ENCODE measurements around the gene PGLYRP3. TPM values are rescaled to one million over a fixed set of nuclear protein-coding genes. Genes with fewer than 3 reads are reported as not detected.

Gene PGLYRP3
- total RNA-seq, 2 experiments from 2014 or later, result not detected

GRCh38 chr1:153356392-153357075 is 43.8 kb upstream of the PGLYRP3 start:
- H3K27ac Mint-ChIP-seq, result no peak overlapping the region
- POLR2A ChIA-PET, result no interaction called here

GRCh38 chr1:153355445-153356071 is 42.8 kb upstream of the PGLYRP3 start:
- peaks cover 9% of the 10 kb centered on the region for H3K27me3 Mint-ChIP-seq
- H3K4me3 Mint-ChIP-seq, result no peak overlapping the region
- peaks cover 22% of the 10 kb centered on the region for H3K4me1 ChIP-seq (ENCODE audit: insufficient read depth, low read length)
- H3K36me3 Mint-ChIP-seq (ENCODE audit: low read depth), result no peaks in the 10 kb centered on the region
- H3K4me1 Mint-ChIP-seq (ENCODE audit: low read depth), result peaks cover 24% of the 10 kb centered on the region
- ChIA-PET CTCF (no interaction called here), POLR2A (no interaction called here)
- ATAC-seq (ENCODE audit: poor library complexity) (peak; percentile 34), DNase-seq (peak in 9 of 14 experiments; percentile 12 to 69 (median 31))
- peaks cover 0 to 3% of the 10 kb centered on the region in 2 experiments for H3K27me3 ChIP-seq (ENCODE audit: control insufficient read depth in 1 of 2, insufficient read depth in 2 of 2, low read length in 2 of 2)
- TF ChIP-seq CTCF (IDR thresholded peaks at IDR 0.05), result no peak
- no peaks in the 10 kb centered on the region for H3K36me3 ChIP-seq (ENCODE audit: insufficient read depth, low read length)
- no peaks in the 10 kb centered on the region for H3K9me3 Mint-ChIP-seq
- H3K27ac ChIP-seq (ENCODE audit: low read depth in 1 of 2, low read length in 2 of 2), result no peak overlapping the region
- H3K4me3 ChIP-seq (ENCODE audit: low read length), result no peak overlapping the region
- H3K9me3 ChIP-seq (ENCODE audit: control insufficient read depth in 1 of 2, insufficient read depth in 1 of 2, low read length in 2 of 2), result no peaks in the 10 kb centered on the region
- intact Hi-C loops (cut with DNase I, micrococcal nuclease), result loop anchor here in 1 of 2 experiments (1.0 to 10.0 kb wide), 2 partner anchors 137 to 389 kb away; no protein-coding TSS in a partner anchor
- H3K27ac Mint-ChIP-seq, result no peak overlapping the region

More at GRCh38 chr1:153356392-153357075, 43.8 kb upstream of the PGLYRP3 start:
- CTCF ChIA-PET, result no interaction called here
- H3K4me1 ChIP-seq (ENCODE audit: insufficient read depth, low read length), result peaks cover 22% of the 10 kb centered on the region
- no peak for TF ChIP-seq CTCF (IDR thresholded peaks at IDR 0.05)
- no peak overlapping the region for H3K27ac ChIP-seq (ENCODE audit: low read depth in 1 of 2, low read length in 2 of 2)
- Mint-ChIP-seq H3K27me3 (no peaks in the 10 kb centered on the region), H3K36me3 (ENCODE audit: low read depth) (no peaks in the 10 kb centered on the region), H3K4me3 (no peak overlapping the region), H3K9me3 (no peaks in the 10 kb centered on the region), H3K4me1 (ENCODE audit: low read depth) (peaks cover 24% of the 10 kb centered on the region)
- H3K4me3 ChIP-seq (ENCODE audit: low read length), result no peak overlapping the region
- H3K9me3 ChIP-seq (ENCODE audit: control insufficient read depth in 1 of 2, insufficient read depth in 1 of 2, low read length in 2 of 2), result no peaks in the 10 kb centered on the region
- no peaks in the 10 kb centered on the region for H3K27me3 ChIP-seq (ENCODE audit: control insufficient read depth in 1 of 2, insufficient read depth in 2 of 2, low read length in 2 of 2)
- intact Hi-C loops (cut with DNase I, micrococcal nuclease), result loop anchor here in 1 of 2 experiments (10.0 kb wide), 1 partner anchor 388 kb away; no protein-coding TSS in a partner anchor
- DNase-seq (no peak), ATAC-seq (ENCODE audit: poor library complexity) (no peak)
- no peaks in the 10 kb centered on the region for H3K36me3 ChIP-seq (ENCODE audit: insufficient read depth, low read length)

GRCh38 chr1:153354515-153355193 is 41.9 kb upstream of the PGLYRP3 start:
- Mint-ChIP-seq H3K27me3 (peaks cover 9% of the 10 kb centered on the region), H3K36me3 (ENCODE audit: low read depth) (no peaks in the 10 kb centered on the region), H3K4me1 (ENCODE audit: low read depth) (peaks cover 24% of the 10 kb centered on the region), H3K4me3 (no peak overlapping the region), H3K27ac (no peak overlapping the region), H3K9me3 (no peaks in the 10 kb centered on the region)
- H3K4me3 ChIP-seq (ENCODE audit: low read length), result no peak overlapping the region
- peaks cover 0 to 3% of the 10 kb centered on the region in 2 experiments for H3K27me3 ChIP-seq (ENCODE audit: control insufficient read depth in 1 of 2, insufficient read depth in 2 of 2, low read length in 2 of 2)
- ChIA-PET POLR2A (no interaction called here), CTCF (no interaction called here)
- no peak for TF ChIP-seq CTCF (IDR thresholded peaks at IDR 0.05)
- no peak for ATAC-seq (ENCODE audit: poor library complexity)
- peaks cover 22% of the 10 kb centered on the region for H3K4me1 ChIP-seq (ENCODE audit: insufficient read depth, low read length)
- intact Hi-C loops (cut with DNase I, micrococcal nuclease), result loop anchor here in 1 of 2 experiments (1.0 to 10.0 kb wide), 2 partner anchors 138 to 390 kb away; no protein-coding TSS in a partner anchor
- no peaks in the 10 kb centered on the region for H3K36me3 ChIP-seq (ENCODE audit: insufficient read depth, low read length)
- no peak for DNase-seq
- H3K9me3 ChIP-seq (ENCODE audit: control insufficient read depth in 1 of 2, insufficient read depth in 1 of 2, low read length in 2 of 2), result no peaks in the 10 kb centered on the region
- H3K27ac ChIP-seq (ENCODE audit: low read depth in 1 of 2, low read length in 2 of 2), result no peak overlapping the region

Measured in CD4-positive, alpha-beta T cell (primary cell).